K562 (cell line): ENCODE data around the gene IL1RL2. TPM values are rescaled to one million over a fixed set of nuclear protein-coding genes. Genes with fewer than 3 reads are reported as not detected.

Source experiments
- ATAC-seq: fragments of 200-7000 bp; cut with Tn5 transposase; 3 replicates; pipeline ENCODE4 v1.9.1; 2020; ENCODE audit warnings: moderate library complexity
- BruUV-seq: library from RNA; stranded (reverse); fragments of 400-500 nt; replicated peaks from 2 replicates; lab custom pipeline; 2021; lab: Mats Ljungman, UMichigan
- CTCF ChIA-PET: fragments of 300-600 bp; formaldehyde crosslinking; extraction: SDS; loops from one replicate; lab custom pipeline; 2021; ENCODE audit warnings: low intra/inter-chr PET ratio; lab: Yijun Ruan, JAX
- POLR2A ChIA-PET: fragments of 300-600, 350-650 bp; sonication (Branson Sonifier 250); formaldehyde crosslinking; extraction: SDS; loops from one replicate; lab custom pipeline; 2021; ENCODE audit warnings: antibody characterized with exemption, inconsistent platforms; lab: Yijun Ruan, JAX
- DNase-seq, 4 experiments: peaks; one replicate each; pipeline versions ENCODE4 v3.0.0 to v3.0.0-alpha.2; 2011 to 2018; ENCODE audit warnings: low spot score in 3 of 4, mixed read lengths in 3 of 4; ENCODE audit errors: extremely low read depth in 1 of 4
- FAIRE-seq: peaks from 2 replicates; lab custom pipeline; 2011; peaks lifted over from hg19 to GRCh38; lab: Jason Lieb, UNC
- H2AFZ ChIP-seq: 2 replicates; pipeline ENCODE4 v1.6.0; 2011; ENCODE audit warnings: low read depth, low read length, control low read depth, inconsistent platforms
- H3K27ac ChIP-seq: fragments of 200-600 bp; 3 replicates; pipeline ENCODE4 v1.8.0; 2011; ENCODE audit warnings: low read depth, mild to moderate bottlenecking, control low read depth, inconsistent platforms, low read length, moderate library complexity, mixed read lengths; ENCODE audit errors: extremely low read depth
- H3K27me3 ChIP-seq, 2 experiments: fragments of 300-600 bp in 1 of 2; 2 replicates in 1 of 2; 3 replicates in 1 of 2; pipeline versions ENCODE4 v1.6.0 to v1.8.0; 2011; ENCODE audit warnings: inconsistent platforms in 2 of 2, low read length in 2 of 2, mild to moderate bottlenecking in 1 of 2, mixed read lengths in 1 of 2, moderate library complexity in 1 of 2; ENCODE audit not compliant: control insufficient read depth in 2 of 2, insufficient read depth in 2 of 2
- H3K36me3 ChIP-seq: fragments of 300-600 bp; 3 replicates; pipeline ENCODE4 v1.8.0; 2011; ENCODE audit warnings: mild to moderate bottlenecking, low read length, inconsistent platforms; ENCODE audit not compliant: control insufficient read depth, insufficient read depth
- H3K4me1 ChIP-seq, 2 experiments: fragments of 200-600 bp in 1 of 2; replicated peaks in 1 of 2; 2 replicates in 1 of 2; 3 replicates in 1 of 2; pipeline versions ENCODE4 v1.5.1 to v1.8.0; 2011; ENCODE audit warnings: inconsistent platforms in 2 of 2, low read length in 2 of 2, mild to moderate bottlenecking in 1 of 2, mixed read lengths in 1 of 2, moderate library complexity in 1 of 2; ENCODE audit not compliant: control insufficient read depth in 2 of 2, insufficient read depth in 2 of 2
- H3K4me2 ChIP-seq: 2 replicates; pipeline ENCODE4 v1.6.1; 2011; ENCODE audit warnings: low read length, control low read depth, inconsistent platforms, mixed read lengths; ENCODE audit not compliant: insufficient read depth
- H3K4me3 ChIP-seq: fragments of 200-600 bp; sonication (generic), shearing (Covaris generic); 2 replicates; pipeline ENCODE4 v1.5.1; 2016; ENCODE audit warnings: control low read depth, inconsistent platforms
- H3K79me2 ChIP-seq: fragments of 200-600 bp; 3 replicates; pipeline ENCODE4 v1.8.0; 2011; ENCODE audit warnings: low read length, inconsistent platforms; ENCODE audit not compliant: control insufficient read depth, insufficient read depth
- H3K9ac ChIP-seq, 2 experiments: 2 replicates each; pipeline versions ENCODE4 v1.6.0 to v1.6.1; 2011; ENCODE audit warnings: low read depth in 2 of 2, low read length in 2 of 2, control low read depth in 1 of 2, inconsistent platforms in 1 of 2, mild to moderate bottlenecking in 1 of 2, mixed read lengths in 1 of 2; ENCODE audit not compliant: insufficient read depth in 1 of 2
- H3K9me1 ChIP-seq: one replicate; pipeline ENCODE4 v1.6.0; 2011; ENCODE audit warnings: inconsistent platforms, mild to moderate bottlenecking, low read length, moderate library complexity; ENCODE audit not compliant: control insufficient read depth, insufficient read depth
- H3K9me3 ChIP-seq: replicated peaks from 2 replicates; pipeline ENCODE4 v1.5.1; 2011; ENCODE audit warnings: low read depth, low read length, inconsistent platforms; ENCODE audit not compliant: control insufficient read depth, insufficient read depth
- H4K20me1 ChIP-seq: replicated peaks from 2 replicates; pipeline ENCODE4 v1.6.1; 2011; ENCODE audit warnings: low read length, inconsistent platforms, mixed read lengths; ENCODE audit not compliant: control insufficient read depth, insufficient read depth
- ATF1 ChIP-seq, 2 experiments: fragments of 450-650 bp in 1 of 2; IDR thresholded peaks; 2 replicates each; pipeline ENCODE4 v1.6.1; 2016; ENCODE audit warnings: missing compliant biosample characterization in 1 of 2, missing genetic modification characterization in 1 of 2
- BCLAF1 ChIP-seq, 2 experiments: fragments of 450-650 bp in 1 of 2; IDR thresholded peaks; 2 replicates each; pipeline ENCODE4 v1.6.1; 2011 to 2017; ENCODE audit warnings: low read depth in 2 of 2, antibody characterized with exemption in 1 of 2, borderline replicate concordance in 1 of 2, low read length in 1 of 2, mild to moderate bottlenecking in 1 of 2, mixed read lengths in 1 of 2; ENCODE audit not compliant: control insufficient read depth in 1 of 2
- C11orf30 ChIP-seq: fragments of 450-650 bp; IDR thresholded peaks from 2 replicates; pipeline ENCODE4 v1.6.1; 2016; ENCODE audit warnings: low read depth, mild to moderate bottlenecking
- CBX2 ChIP-seq: fragments of 200-600 bp; sonication (generic); IDR thresholded peaks from one replicate; pipeline ENCODE4 v1.6.1; 2012; ENCODE audit warnings: mild to moderate bottlenecking, low read length, inconsistent platforms; ENCODE audit not compliant: insufficient read depth, poor library complexity, severe bottlenecking
- FOXP4 ChIP-seq: sonication (generic); formaldehyde crosslinking; IDR thresholded peaks from 2 replicates; pipeline ENCODE4 v1.8.0; 2022; ENCODE audit warnings: mild to moderate bottlenecking, missing genetic modification reagents, borderline replicate concordance
- GABPB2 ChIP-seq: fragments of 250-450 bp; sonication (Bioruptor Pico); conservative IDR thresholded peaks from 2 replicates; pipeline ENCODE4 v1.5.1; 2021; ENCODE audit warnings: mild to moderate bottlenecking
- IRF2 ChIP-seq: sonication (generic); formaldehyde crosslinking; IDR thresholded peaks from 2 replicates; pipeline ENCODE4 v1.8.1; 2022; ENCODE audit warnings: mild to moderate bottlenecking, missing genetic modification reagents
- KHSRP ChIP-seq: fragments of 450-650 bp; IDR thresholded peaks from 2 replicates; pipeline ENCODE4 v1.6.1; 2017
- MCM3 ChIP-seq: fragments of 450-650 bp; IDR thresholded peaks from 2 replicates; pipeline ENCODE4 v1.6.1; 2016
- NEUROD1 ChIP-seq: fragments of 150-350 bp; IDR thresholded peaks from 2 replicates; pipeline ENCODE4 v1.6.1; 2014; ENCODE audit warnings: borderline replicate concordance, low read length, low read depth; ENCODE audit not compliant: partially characterized antibody
- NFE2L1 ChIP-seq: fragments of 450-650 bp; IDR thresholded peaks from 2 replicates; pipeline ENCODE4 v1.6.1; 2016; ENCODE audit warnings: missing genetic modification characterization, low read depth, mild to moderate bottlenecking, missing compliant biosample characterization, moderate library complexity, borderline replicate concordance
- PREB ChIP-seq: sonication (generic); formaldehyde crosslinking; IDR thresholded peaks from 2 replicates; pipeline ENCODE4 v1.8.1; 2023; ENCODE audit warnings: mild to moderate bottlenecking, missing genetic modification reagents
- SLC30A9 ChIP-seq: fragments of 250-450 bp; sonication (Bioruptor Pico); IDR thresholded peaks from 2 replicates; pipeline ENCODE4 v1.8.0; 2022; ENCODE audit warnings: mild to moderate bottlenecking, moderate library complexity
- WGBS: fragments of 100-300 bp; shearing (Covaris generic); methylation state at CpG from one replicate; pipeline ENCODE4 v1.1.6; 2016; ENCODE audit warnings: low coverage, mixed read lengths; ENCODE audit not compliant: insufficient coverage; ENCODE audit errors: missing lambda C conversion rate; 5-methylcytosine and 5-hydroxymethylcytosine counted together
- in situ Hi-C: fragments of 300-500 bp; cut with MboI; formaldehyde crosslinking; loops from 4 replicates; pipeline ENCODE4 v1.15.0; 2018; ENCODE audit warnings: inconsistent platforms, mixed read lengths
- intact Hi-C: fragments of 100-400 bp; cut with micrococcal nuclease; formaldehyde crosslinking; loops from 2 replicates; pipeline ENCODE4 v1.14.2; 2022
- polyA plus RNA-seq, 8 experiments: library from polyadenylated mRNA; depleted of rRNA in 4 of 8; stranded (reverse) in 5 of 8; unstranded in 3 of 8; fragments of >200 nt; fragmentation: Nextera tagmentation in 2 of 8; fragmentation: Illumina TruSeq in 1 of 8; extraction: Ambion mirVana in 2 of 8; extraction: Trizol in 1 of 8; gene quantifications; 2 replicates each; pipeline versions ENCODE4 v1.2.1 to v1.2.3, GENCODE V29; 2011 to 2014; ENCODE audit warnings: inconsistent platforms in 1 of 8, missing spikeins in 1 of 8
- total RNA-seq, 7 experiments: library from RNA; depleted of rRNA in 6 of 7; stranded (reverse); fragments of >200 nt in 6 of 7; fragmentation: Illumina TruSeq in 2 of 7; extraction: Trizol in 2 of 7; gene quantifications; 2 replicates each; pipeline versions ENCODE4 v1.2.1 to v1.2.3, GENCODE V29; 2011 to 2021; ENCODE audit warnings: low replicate concordance in 1 of 7

Gene IL1RL2
- total and polyA plus RNA-seq, 9 of the 15 experiments (the other 6 are each of a cell fraction or from before 2014, with no cell fraction given), result not detected

- TF ChIP-seq C11orf30 (peak; percentile 72), KHSRP (no peak), NEUROD1 (no peak), SLC30A9 (CRISPR knock-in tag) (no peak)
Observed at GRCh38 chr2:102197389-102198137, 10.7 kb downstream of the IL1RL2 start (continued).

- H3K9ac ChIP-seq, result no peak overlapping the region
- no peak overlapping the region for H3K4me3 ChIP-seq
- H3K27ac ChIP-seq, result no peak overlapping the region
- no TSS peak for BruUV-seq
- H3K4me1 ChIP-seq, result no peaks in the 10 kb centered on the region; a peak in 1 of 5 replicates
- no peak for ATAC-seq
- no peak overlapping the region for H2AFZ ChIP-seq
- no peak for FAIRE-seq
- in situ Hi-C loops, result no loop called here
- intact Hi-C loops, result no loop called here
- ChIA-PET POLR2A (interaction anchor here (1.3 kb wide), 1 partner anchor 8 kb away, joined by 3 read pairs; no protein-coding TSS in a partner anchor), CTCF (no interaction called here)
- H3K36me3 ChIP-seq, result no peaks in the 10 kb centered on the region
- H3K9me3 ChIP-seq, result no peaks in the 10 kb centered on the region
- no peaks in the 10 kb centered on the region for H3K9me1 ChIP-seq
- H3K4me2 ChIP-seq, result no peak overlapping the region
- no peaks in the 10 kb centered on the region for H4K20me1 ChIP-seq
- no peak for TF ChIP-seq MCM3
- TF ChIP-seq IRF2 (CRISPR knock-in tag), result no peak
- TF ChIP-seq FOXP4 (CRISPR knock-in tag), result no peak
- TF ChIP-seq CBX2, result no peak
- no peak for TF ChIP-seq PREB (CRISPR knock-in tag)
- TF ChIP-seq BCLAF1 (IDR thresholded peaks at IDR 0.05; ENCODE audit: borderline replicate concordance in 1 of 2, control insufficient read depth in 1 of 2, low read depth in 2 of 2, low read length in 1 of 2), result no peak
- no peak for TF ChIP-seq ATF1 (CRISPR knock-in tag; IDR thresholded peaks at IDR 0.05)
- no peak for TF ChIP-seq ATF1 (tag; IDR thresholded peaks at IDR 0.05)
- TF ChIP-seq GABPB2 (CRISPR knock-in tag), result no peak
- TF ChIP-seq NFE2L1 (tag), result no peak
- TF ChIP-seq, all 486 proteins: peak for 0
- no peak for DNase-seq
- H3K27me3 ChIP-seq, result 0 out of 5 replicates have a peak, but pooled peaks cover 2 to 5% of the 10 kb centered on the region in 2 experiments
- H3K79me2 ChIP-seq, result no peaks in the 10 kb centered on the region
- WGBS, result 50% methylated on average over 1 of the region's 1 CpG
Observed at GRCh38 chr2:102200539-102200938, 13.7 kb downstream of the IL1RL2 start.
